Tibial nerve (tissue), 3 donors: ENCODE results near the gene ASPG.

ENCODE experiments used
- POLR2A ChIP-seq, 2 donors: fragments of 450-650 bp; IDR thresholded peaks; one replicate each; pipeline ENCODE4 v1.6.1; 2017; ENCODE audit warnings: antibody characterized with exemption in 2 of 2, mild to moderate bottlenecking in 2 of 2, moderate library complexity in 2 of 2
- TF ChIP-seq, protein P1 (sequence below), 5 experiments: fragments of 200-600 bp in 3 of 5; fragments of 450-650 bp in 2 of 5; sonication (generic) in 3 of 5; IDR thresholded peaks; one replicate each; pipeline ENCODE4 v1.5.1; 2016 to 2019; ENCODE audit warnings: antibody characterized with exemption in 5 of 5, mild to moderate bottlenecking in 3 of 5, moderate library complexity in 2 of 5

DNA sequence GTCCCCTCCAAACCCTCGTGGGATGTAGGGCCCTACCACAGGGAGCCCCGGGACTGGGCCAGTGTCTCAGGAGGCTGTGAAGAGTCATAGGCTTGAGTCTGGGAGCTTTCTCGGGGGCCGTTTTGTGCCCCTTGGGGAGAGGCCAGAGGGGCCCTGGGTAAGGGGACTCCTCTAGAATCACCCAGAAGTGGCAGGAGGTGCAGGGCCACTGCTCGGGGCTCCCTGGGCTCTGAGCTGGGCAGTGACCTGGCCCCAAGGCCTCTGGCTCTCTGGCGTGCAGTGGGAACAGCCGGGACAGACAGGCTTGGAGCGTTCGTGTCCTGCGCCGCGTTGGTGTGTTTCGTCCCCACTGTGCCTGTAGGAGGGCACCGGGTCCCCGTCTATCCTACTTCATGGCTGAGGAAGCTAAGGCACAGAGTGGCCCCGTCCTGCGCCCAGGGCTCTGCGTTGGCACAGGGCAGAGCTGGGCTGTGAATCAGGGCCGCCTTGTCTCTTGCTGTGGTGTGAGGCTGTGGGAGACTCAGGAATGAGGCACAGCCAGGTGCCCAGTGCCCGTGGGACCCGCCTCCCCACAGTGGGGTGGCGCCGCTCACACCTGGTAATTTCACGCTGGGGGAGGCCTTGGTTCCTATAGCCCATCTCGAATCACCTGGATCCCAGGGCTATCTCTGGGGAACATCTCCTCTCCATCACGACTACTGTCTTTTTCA lies 29.1 kb downstream of the ASPG start:
- TF ChIP-seq, protein P1, sequence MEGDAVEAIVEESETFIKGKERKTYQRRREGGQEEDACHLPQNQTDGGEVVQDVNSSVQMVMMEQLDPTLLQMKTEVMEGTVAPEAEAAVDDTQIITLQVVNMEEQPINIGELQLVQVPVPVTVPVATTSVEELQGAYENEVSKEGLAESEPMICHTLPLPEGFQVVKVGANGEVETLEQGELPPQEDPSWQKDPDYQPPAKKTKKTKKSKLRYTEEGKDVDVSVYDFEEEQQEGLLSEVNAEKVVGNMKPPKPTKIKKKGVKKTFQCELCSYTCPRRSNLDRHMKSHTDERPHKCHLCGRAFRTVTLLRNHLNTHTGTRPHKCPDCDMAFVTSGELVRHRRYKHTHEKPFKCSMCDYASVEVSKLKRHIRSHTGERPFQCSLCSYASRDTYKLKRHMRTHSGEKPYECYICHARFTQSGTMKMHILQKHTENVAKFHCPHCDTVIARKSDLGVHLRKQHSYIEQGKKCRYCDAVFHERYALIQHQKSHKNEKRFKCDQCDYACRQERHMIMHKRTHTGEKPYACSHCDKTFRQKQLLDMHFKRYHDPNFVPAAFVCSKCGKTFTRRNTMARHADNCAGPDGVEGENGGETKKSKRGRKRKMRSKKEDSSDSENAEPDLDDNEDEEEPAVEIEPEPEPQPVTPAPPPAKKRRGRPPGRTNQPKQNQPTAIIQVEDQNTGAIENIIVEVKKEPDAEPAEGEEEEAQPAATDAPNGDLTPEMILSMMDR (IDR thresholded peaks at IDR 0.05): no peak
- TF ChIP-seq POLR2A (IDR thresholded peaks at IDR 0.05): no peak
